Neural crest cell (in vitro differentiated cells): ENCODE results near the gene CADM1. TPM values are rescaled to one million over a fixed set of nuclear protein-coding genes. Genes with fewer than 3 reads are reported as not detected.

ENCODE experiments used
- DNase-seq: peaks from one replicate; pipeline ENCODE4 v3.0.0; 2021; ENCODE audit warnings: low read depth, mixed read lengths, low spot score
- H3K27ac Mint-ChIP-seq: one replicate; pipeline ENCODE4 v1.8.0; 2021; ENCODE audit warnings: mild to moderate bottlenecking, mixed read lengths; ENCODE audit not compliant: unreplicated experiment
- H3K27me3 Mint-ChIP-seq: 2 replicates; pipeline ENCODE4 v1.8.0; 2021; ENCODE audit warnings: low read depth, mild to moderate bottlenecking, mixed read lengths
- H3K36me3 Mint-ChIP-seq: 2 replicates; pipeline ENCODE4 v1.8.0; 2021; ENCODE audit warnings: low read depth, mild to moderate bottlenecking, mixed read lengths
- H3K4me1 Mint-ChIP-seq: 2 replicates; pipeline ENCODE4 v1.8.0; 2021; ENCODE audit warnings: mixed read lengths
- H3K4me3 Mint-ChIP-seq: one replicate; pipeline ENCODE4 v1.8.0; 2021; ENCODE audit warnings: mild to moderate bottlenecking, mixed read lengths
- H3K9me3 Mint-ChIP-seq: 2 replicates; pipeline ENCODE4 v1.8.0; 2021; ENCODE audit warnings: mixed read lengths
- total RNA-seq: library from RNA; stranded (reverse); gene quantifications from 2 replicates; pipeline ENCODE4 v1.2.1, GENCODE V29; 2021
- TF ChIP-seq, protein P1 (sequence below): fragments of 200-600 bp; sonication (generic); conservative IDR thresholded peaks from 2 replicates; pipeline ENCODE4 v1.5.0; 2021; ENCODE audit warnings: antibody characterized with exemption, mild to moderate bottlenecking

Gene CADM1
- total RNA-seq, 1 donor from 2014 or later: 112 TPM

DNA sequence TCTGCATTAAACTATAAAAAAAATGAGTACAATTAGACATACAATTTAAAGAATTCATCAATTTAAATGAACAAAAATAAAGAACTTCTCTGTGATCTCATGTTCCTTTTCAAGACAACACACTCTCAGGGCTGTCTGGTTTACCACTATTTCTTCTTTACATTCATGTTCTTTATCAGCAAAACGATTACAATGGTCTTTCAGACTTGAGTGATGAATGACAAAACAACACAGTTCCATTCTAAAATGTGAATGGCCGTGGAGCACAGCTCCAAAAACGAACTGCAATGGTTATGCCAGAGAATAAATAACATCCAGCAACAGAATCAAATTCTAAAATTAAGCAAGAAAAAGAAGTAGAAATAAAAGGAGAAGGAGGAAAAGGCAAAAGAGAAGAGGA is 113.1 kb downstream of the CADM1 start:
- no peaks in the 10 kb centered on the region for H3K9me3 Mint-ChIP-seq
- H3K27me3 Mint-ChIP-seq: no peaks in the 10 kb centered on the region
- TF ChIP-seq, protein P1, sequence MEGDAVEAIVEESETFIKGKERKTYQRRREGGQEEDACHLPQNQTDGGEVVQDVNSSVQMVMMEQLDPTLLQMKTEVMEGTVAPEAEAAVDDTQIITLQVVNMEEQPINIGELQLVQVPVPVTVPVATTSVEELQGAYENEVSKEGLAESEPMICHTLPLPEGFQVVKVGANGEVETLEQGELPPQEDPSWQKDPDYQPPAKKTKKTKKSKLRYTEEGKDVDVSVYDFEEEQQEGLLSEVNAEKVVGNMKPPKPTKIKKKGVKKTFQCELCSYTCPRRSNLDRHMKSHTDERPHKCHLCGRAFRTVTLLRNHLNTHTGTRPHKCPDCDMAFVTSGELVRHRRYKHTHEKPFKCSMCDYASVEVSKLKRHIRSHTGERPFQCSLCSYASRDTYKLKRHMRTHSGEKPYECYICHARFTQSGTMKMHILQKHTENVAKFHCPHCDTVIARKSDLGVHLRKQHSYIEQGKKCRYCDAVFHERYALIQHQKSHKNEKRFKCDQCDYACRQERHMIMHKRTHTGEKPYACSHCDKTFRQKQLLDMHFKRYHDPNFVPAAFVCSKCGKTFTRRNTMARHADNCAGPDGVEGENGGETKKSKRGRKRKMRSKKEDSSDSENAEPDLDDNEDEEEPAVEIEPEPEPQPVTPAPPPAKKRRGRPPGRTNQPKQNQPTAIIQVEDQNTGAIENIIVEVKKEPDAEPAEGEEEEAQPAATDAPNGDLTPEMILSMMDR: no peak
- no peak for DNase-seq
- peaks cover 58% of the 10 kb centered on the region for H3K4me1 Mint-ChIP-seq
- peak overlapping the region; percentile 2 for H3K4me3 Mint-ChIP-seq
- H3K27ac Mint-ChIP-seq: no peak overlapping the region
- H3K36me3 Mint-ChIP-seq: no peaks in the 10 kb centered on the region

DNA sequence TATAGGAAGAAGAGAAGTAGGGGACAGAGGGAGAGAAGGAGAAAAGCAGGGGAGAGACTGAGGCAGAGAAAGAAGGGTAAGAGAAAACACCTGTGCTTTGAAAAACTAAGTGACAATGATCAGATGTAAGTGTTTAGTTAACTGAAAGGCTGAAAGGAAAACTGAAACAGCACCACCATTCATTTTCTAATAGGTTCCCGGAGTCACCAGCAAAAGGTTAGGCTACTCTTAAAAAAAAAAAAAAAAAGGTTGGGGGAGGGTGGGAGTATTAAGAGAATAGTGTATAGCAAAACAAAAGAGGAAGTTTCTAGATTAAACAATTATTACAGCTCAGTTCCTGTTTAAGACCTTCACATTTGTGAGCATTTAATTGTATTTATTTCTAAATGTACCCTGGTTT is 113.8 kb downstream of the CADM1 start:
- Mint-ChIP-seq H3K4me3 (peak overlapping the region; percentile 48), H3K4me1 (peaks cover 65% of the 10 kb centered on the region), H3K27me3 (no peaks in the 10 kb centered on the region), H3K9me3 (no peaks in the 10 kb centered on the region), H3K36me3 (no peaks in the 10 kb centered on the region), H3K27ac (peak overlapping the region; percentile 91)
- DNase-seq: no peak
- TF ChIP-seq, protein P1: no peak

DNA sequence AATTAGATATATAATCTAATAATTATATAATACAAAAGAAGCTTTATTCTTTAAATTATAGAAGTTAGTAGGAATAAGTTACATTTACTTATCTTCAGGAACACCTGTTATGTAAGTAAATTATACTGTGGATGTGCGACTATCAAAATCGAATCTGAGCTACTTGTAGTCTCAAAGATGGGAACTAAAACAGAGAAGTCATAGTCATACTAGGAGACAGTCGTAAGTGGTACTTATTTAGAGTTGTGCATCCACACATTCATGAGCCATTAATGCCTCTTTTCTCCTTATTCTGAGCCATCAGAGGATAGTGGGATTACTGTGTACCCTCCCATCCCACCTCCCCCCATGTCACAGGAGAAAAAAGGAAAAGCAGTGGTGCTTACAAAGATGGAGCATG is 114.4 kb downstream of the CADM1 start:
- TF ChIP-seq, protein P1: no peak
- Mint-ChIP-seq H3K27me3 (no peaks in the 10 kb centered on the region), H3K4me3 (no peak overlapping the region), H3K9me3 (no peaks in the 10 kb centered on the region), H3K27ac (no peak overlapping the region), H3K4me1 (peaks cover 72% of the 10 kb centered on the region), H3K36me3 (no peaks in the 10 kb centered on the region)
- DNase-seq: no peak

DNA sequence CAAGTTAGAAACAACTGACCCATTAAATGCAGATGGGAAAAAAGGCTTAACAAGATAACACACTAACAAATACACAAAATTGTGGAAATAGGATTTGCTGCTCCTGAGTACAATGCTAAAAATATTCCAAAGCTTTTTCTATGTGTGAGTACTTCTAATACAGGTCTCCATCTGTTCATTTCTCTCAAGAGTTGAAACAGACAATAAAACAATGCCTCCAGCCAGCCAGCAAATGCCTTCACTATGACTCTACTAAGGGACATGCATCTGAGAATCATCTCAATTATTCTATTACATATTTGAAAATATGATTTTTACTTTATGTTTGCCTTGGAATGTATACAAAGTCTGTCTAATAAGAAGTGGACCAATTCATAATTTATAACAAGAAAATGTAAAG is 119.0 kb downstream of the CADM1 start:
- Mint-ChIP-seq H3K9me3 (no peaks in the 10 kb centered on the region), H3K4me3 (no peak overlapping the region), H3K4me1 (peaks cover 60% of the 10 kb centered on the region), H3K27ac (no peak overlapping the region), H3K27me3 (no peaks in the 10 kb centered on the region), H3K36me3 (no peaks in the 10 kb centered on the region)
- no peak for DNase-seq
- TF ChIP-seq, protein P1: no peak

DNA sequence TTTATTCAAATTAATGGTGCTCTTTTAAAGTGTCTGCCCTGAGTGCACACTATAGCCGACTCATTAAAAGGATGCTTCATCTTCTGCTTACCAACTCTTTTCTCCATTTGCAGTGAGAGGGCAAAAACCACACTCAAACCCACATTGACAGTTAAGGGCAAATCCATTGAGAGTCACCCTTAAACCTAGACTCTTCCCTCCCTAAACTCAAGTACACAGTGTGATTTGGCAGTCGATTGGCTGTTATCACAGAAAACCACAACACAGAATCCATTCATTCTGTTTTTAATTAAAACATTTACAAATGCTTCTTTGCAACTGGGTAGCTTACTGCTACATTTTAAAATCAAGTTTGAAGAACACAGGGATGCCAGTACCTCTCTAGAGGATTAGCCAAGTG is 120.0 kb downstream of the CADM1 start:
- Mint-ChIP-seq H3K36me3 (no peaks in the 10 kb centered on the region), H3K9me3 (no peaks in the 10 kb centered on the region), H3K4me1 (peaks cover 53% of the 10 kb centered on the region), H3K27ac (no peak overlapping the region), H3K27me3 (no peaks in the 10 kb centered on the region), H3K4me3 (no peak overlapping the region)
- no peak for DNase-seq
- TF ChIP-seq, protein P1: no peak

DNA sequence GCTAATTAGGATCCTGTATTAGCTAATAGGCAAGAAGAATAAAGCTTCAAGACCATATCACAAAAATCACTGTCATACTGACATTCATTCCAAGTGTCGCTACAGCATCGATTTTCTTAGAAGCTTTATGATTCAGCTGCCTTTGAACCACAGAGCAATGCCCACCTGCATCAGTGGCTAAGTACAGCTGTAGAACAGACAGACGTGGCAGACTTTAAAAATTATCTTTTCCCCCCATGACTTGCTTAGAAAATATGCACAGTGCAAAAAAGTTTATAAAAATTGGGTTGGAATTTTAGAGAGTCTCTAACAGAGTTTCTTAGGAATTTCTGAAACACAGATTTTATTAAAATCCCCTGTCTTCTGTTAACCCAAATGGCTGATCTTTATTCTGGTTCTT is 120.8 kb downstream of the CADM1 start:
- Mint-ChIP-seq H3K27ac (no peak overlapping the region), H3K9me3 (no peaks in the 10 kb centered on the region), H3K36me3 (no peaks in the 10 kb centered on the region), H3K4me3 (no peak overlapping the region), H3K27me3 (no peaks in the 10 kb centered on the region), H3K4me1 (peaks cover 46% of the 10 kb centered on the region)
- TF ChIP-seq, protein P1: no peak
- no peak for DNase-seq
